ENCODE results near the gene MKRN3. TPM values are rescaled to one million over a fixed set of nuclear protein-coding genes. Genes with fewer than 3 reads are reported as not detected.

The MKRN3 gene
- total and polyA plus RNA-seq, 10 of the 15 experiments (the other 5 are each of a cell fraction or from before 2014, with no cell fraction given), result 0.30 to 1.1 TPM; not detected in 8

DNA sequence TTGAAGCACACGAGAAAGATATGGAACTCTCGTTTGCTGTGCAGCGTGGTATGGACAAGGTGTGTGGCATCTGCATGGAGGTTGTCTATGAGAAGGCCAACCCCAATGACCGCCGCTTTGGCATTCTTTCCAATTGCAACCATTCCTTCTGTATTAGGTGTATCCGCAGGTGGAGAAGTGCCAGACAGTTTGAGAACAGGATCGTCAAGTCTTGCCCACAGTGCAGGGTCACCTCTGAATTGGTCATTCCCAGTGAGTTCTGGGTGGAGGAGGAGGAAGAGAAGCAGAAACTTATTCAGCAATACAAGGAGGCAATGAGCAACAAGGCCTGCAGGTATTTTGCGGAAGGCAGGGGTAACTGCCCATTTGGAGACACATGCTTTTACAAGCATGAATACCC, 1.2 kb downstream of the MKRN3 start (continued):
- TF ChIP-seq CREB1 (IDR thresholded peaks at IDR 0.05; ENCODE audit: low read depth) (no peak), MEF2A (IDR thresholded peaks at IDR 0.05; ENCODE audit: insufficient read depth, low read depth, low read length) (no peak), ZNF687 (IDR thresholded peaks at IDR 0.05) (no peak), MXI1 (IDR thresholded peaks at IDR 0.05; ENCODE audit: low read depth, low read length) (no peak), RBBP5 (conservative IDR thresholded peaks at IDR 0.05) (no peak)

DNA sequence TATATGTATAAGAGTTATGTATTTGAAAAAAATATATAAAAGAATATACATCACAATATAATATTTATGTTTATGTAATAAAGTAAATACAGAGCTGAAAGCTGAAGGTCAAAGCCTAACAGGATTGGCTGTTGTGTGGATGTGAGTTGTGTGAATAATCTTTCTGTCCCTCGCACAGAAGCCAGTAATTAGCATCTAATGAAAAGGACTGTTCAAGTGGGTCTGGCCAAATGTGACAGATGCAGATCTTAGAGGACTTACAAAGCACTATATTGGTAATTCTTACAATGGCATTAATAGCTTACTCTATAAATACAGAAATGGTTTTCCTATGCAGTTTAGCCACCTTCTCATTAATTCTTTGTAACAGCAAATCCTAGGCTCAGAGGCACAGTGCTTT, 2.4 kb downstream of the MKRN3 start:
- WGBS (ENCODE audit: insufficient coverage, insufficient replicate concordance, low lambda C conversion rate, missing lambda C conversion rate), result 38% methylated on average over 1 of the region's 1 CpG
- TF ChIP-seq ZNF217 (IDR thresholded peaks at IDR 0.05), result no peak
- no peak for TF ChIP-seq CUX1 (IDR thresholded peaks at IDR 0.05; ENCODE audit: insufficient replicate concordance, low read depth, low read length)
- no peak for TF ChIP-seq PRDM15 (CRISPR knock-in tag; IDR thresholded peaks at IDR 0.05)

More for the DNA sequence above, 2.4 kb downstream of the MKRN3 start:
- Histone ChIP-seq H3K79me2 (ENCODE audit: control insufficient read depth, insufficient read depth, low read length) (no peaks in the 10 kb centered on the region), H3K27ac (ENCODE audit: control insufficient read depth, insufficient read depth) (no peak overlapping the region), H3K4me1 (ENCODE audit: control insufficient read depth, insufficient read depth, low read length) (no peaks in the 10 kb centered on the region), H4K20me1 (ENCODE audit: control insufficient read depth, insufficient read depth) (no peaks in the 10 kb centered on the region), H3K4me2 (ENCODE audit: control insufficient read depth, insufficient read depth) (no peak overlapping the region), H3K9ac (ENCODE audit: control insufficient read depth, insufficient read depth, low read length) (no peak overlapping the region), H3K4me3 (no peak overlapping the region), H3K27me3 (replicated peaks in 1 of 2; ENCODE audit: control insufficient read depth in 2 of 2, insufficient read depth in 2 of 2, low read length in 1 of 2) (no peaks in the 10 kb centered on the region), H3K36me3 (ENCODE audit: control insufficient read depth in 2 of 2, insufficient read depth in 2 of 2, low read length in 1 of 2) (no peaks in the 10 kb centered on the region), H3K9me3 (replicated peaks; ENCODE audit: control insufficient read depth, insufficient read depth, low read length) (no peaks in the 10 kb centered on the region; the same call in 2 of the 3 replicates), H2AFZ (ENCODE audit: control insufficient read depth, low read depth, low read length) (no peak overlapping the region)
- no TSS peak for BruUV-seq (replicated peaks)
- DNase-seq (ENCODE audit: low read depth, low spot score) (no peak), ATAC-seq (no peak), FAIRE-seq (no peak)
- ChIA-PET SMC1A (ENCODE audit: uncharacterized antibody, unreplicated experiment) (no interaction called here), CTCF (no interaction called here), RAD21 (ENCODE audit: unreplicated experiment) (no interaction called here), POLR2A (no interaction called here)
- in situ Hi-C loops (cut with MboI), result no loop called here
- intact Hi-C loops (cut with micrococcal nuclease; ENCODE audit: unreplicated experiment), result no loop called here

Measured in GM12878 (cell line).